Measurements from ENCODE around the gene ARHGAP4. TPM values are rescaled to one million over a fixed set of nuclear protein-coding genes. Genes with fewer than 3 reads are reported as not detected.

ARHGAP4 gene
- total and polyA plus RNA-seq, 4 donors = 14.9 to 26.5 (median 23.2) TPM

GRCh38 chrX:153947009-153947769, 21.1 kb upstream of the ARHGAP4 start:
- DNase-seq (ENCODE audit: low read depth in 4 of 6, low spot score in 6 of 6) = peak in 2 of 6 donors; percentile 78 to 81
- WGBS (ENCODE audit: insufficient coverage) = 52% methylated on average over 9 of the region's 19 CpGs
- peaks cover 50% of the 10 kb centered on the region for H3K4me1 ChIP-seq (ENCODE audit: control insufficient read depth, insufficient read depth, low read length)
- H3K36me3 ChIP-seq (ENCODE audit: control insufficient read depth, insufficient read depth, low read length) = peaks cover 60% of the 10 kb centered on the region
- H3K9me3 ChIP-seq (ENCODE audit: control insufficient read depth, insufficient read depth, low read length) = no peaks in the 10 kb centered on the region
- peak overlapping the region; percentile 19 for H3K27ac ChIP-seq (ENCODE audit: low read depth, low read length)
- no peaks in the 10 kb centered on the region for H3K27me3 ChIP-seq (ENCODE audit: control insufficient read depth, insufficient read depth, low read length)
- H3K4me3 ChIP-seq (ENCODE audit: low read depth, low read length) = no peak overlapping the region

- H3K4me1 ChIP-seq (ENCODE audit: control insufficient read depth, insufficient read depth, low read length) = peaks cover 50% of the 10 kb centered on the region
- WGBS (ENCODE audit: insufficient coverage) = 95% methylated on average over 15 of the region's 24 CpGs
- DNase-seq (ENCODE audit: low read depth in 4 of 6, low spot score in 6 of 6) = no peak
- H3K9me3 ChIP-seq (ENCODE audit: control insufficient read depth, insufficient read depth, low read length) = no peaks in the 10 kb centered on the region
- no peaks in the 10 kb centered on the region for H3K27me3 ChIP-seq (ENCODE audit: control insufficient read depth, insufficient read depth, low read length)
- H3K36me3 ChIP-seq (ENCODE audit: control insufficient read depth, insufficient read depth, low read length) = peaks cover 51% of the 10 kb centered on the region
- H3K4me3 ChIP-seq (ENCODE audit: low read depth, low read length) = no peak overlapping the region
- no peak overlapping the region for H3K27ac ChIP-seq (ENCODE audit: low read depth, low read length)
These were observed 20.2 kb upstream of the ARHGAP4 start for GRCh38 chrX:153945956-153946943.

DNA sequence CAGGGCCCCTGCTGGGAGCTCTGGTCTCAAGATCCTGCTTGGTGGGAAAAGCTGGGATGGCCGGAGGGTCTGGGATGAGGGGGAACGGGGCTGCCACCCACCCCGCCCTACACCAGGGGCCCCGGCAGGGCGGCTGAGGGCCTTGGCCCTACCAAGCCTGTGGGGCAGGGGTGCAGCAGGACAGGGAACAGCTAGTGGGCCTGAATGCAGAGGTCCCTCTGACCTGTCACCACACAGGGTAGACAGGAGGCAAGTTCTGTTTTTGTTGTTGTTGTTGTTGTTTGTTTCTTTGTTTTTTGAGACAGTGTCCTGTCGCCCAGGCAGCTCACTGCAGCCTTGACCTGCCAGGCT, 18.7 kb upstream of the ARHGAP4 start:
- Histone ChIP-seq H3K9me3 (ENCODE audit: control insufficient read depth, insufficient read depth, low read length) (no peaks in the 10 kb centered on the region), H3K27me3 (ENCODE audit: control insufficient read depth, insufficient read depth, low read length) (no peaks in the 10 kb centered on the region), H3K4me3 (ENCODE audit: low read depth, low read length) (peak overlapping the region; percentile 36), H3K4me1 (ENCODE audit: control insufficient read depth, insufficient read depth, low read length) (peaks cover 42% of the 10 kb centered on the region), H3K27ac (ENCODE audit: low read depth, low read length) (no peak overlapping the region), H3K36me3 (ENCODE audit: control insufficient read depth, insufficient read depth, low read length) (peaks cover 38% of the 10 kb centered on the region)
- WGBS (ENCODE audit: insufficient coverage) = 58% methylated on average over 5 of the region's 6 CpGs
- no peak for DNase-seq (ENCODE audit: low read depth in 4 of 6, low spot score in 6 of 6)

DNA sequence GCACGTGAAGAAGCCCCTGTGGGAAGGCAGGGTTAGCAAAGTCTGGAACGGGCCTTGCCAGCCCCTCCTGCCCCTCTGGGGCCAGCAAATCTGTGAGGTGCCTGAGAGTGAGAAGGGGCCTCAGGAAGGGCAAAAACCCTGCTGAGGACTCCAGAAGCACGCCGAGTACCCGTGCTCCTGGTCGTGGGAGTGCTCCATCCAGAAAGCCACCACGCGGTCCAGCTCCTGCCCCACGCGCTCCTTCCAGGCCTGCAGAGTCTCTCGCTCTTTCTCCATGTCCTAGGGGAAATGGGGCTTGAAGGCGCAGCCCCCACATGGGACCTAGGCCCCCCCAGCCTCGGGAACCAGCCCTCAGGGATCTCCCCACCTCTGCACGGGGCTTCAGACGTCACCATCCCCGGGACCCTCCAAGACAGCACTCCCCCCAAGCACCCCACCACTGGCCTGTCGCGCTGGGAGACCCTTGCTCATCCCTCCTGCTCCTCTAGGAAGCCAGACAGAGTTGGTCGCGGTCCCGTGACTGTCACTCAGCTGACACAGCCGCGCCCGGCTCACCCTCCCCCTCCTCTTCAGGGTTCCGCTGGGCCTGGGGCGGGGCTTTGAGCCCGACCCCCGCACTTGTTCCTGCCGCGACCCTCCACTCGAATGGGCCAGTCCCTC, 18.2 kb upstream of the ARHGAP4 start, which contains the start of gene RENBP:
TSS of gene RENBP (minus strand) at position 504 of the 660 bp plus-strand sequence. CDS start at position 471, 33 bp downstream.
- Histone ChIP-seq H3K9me3 (ENCODE audit: control insufficient read depth, insufficient read depth, low read length) (no peaks in the 10 kb centered on the region), H3K36me3 (ENCODE audit: control insufficient read depth, insufficient read depth, low read length) (peaks cover 34% of the 10 kb centered on the region), H3K4me3 (ENCODE audit: low read depth, low read length) (peak within 1 kb of the TSS; percentile 36), H3K4me1 (ENCODE audit: control insufficient read depth, insufficient read depth, low read length) (peaks cover 37% of the 10 kb centered on the region), H3K27me3 (ENCODE audit: control insufficient read depth, insufficient read depth, low read length) (no peaks in the 10 kb centered on the region), H3K27ac (ENCODE audit: low read depth, low read length) (no peak within 1 kb of the TSS)
- peak in 2 of 6 donors; percentile 43 to 54 for DNase-seq (ENCODE audit: low read depth in 4 of 6, low spot score in 6 of 6)
- 41% methylated on average over 26 of the region's 31 CpGs for WGBS (ENCODE audit: insufficient coverage)

DNA sequence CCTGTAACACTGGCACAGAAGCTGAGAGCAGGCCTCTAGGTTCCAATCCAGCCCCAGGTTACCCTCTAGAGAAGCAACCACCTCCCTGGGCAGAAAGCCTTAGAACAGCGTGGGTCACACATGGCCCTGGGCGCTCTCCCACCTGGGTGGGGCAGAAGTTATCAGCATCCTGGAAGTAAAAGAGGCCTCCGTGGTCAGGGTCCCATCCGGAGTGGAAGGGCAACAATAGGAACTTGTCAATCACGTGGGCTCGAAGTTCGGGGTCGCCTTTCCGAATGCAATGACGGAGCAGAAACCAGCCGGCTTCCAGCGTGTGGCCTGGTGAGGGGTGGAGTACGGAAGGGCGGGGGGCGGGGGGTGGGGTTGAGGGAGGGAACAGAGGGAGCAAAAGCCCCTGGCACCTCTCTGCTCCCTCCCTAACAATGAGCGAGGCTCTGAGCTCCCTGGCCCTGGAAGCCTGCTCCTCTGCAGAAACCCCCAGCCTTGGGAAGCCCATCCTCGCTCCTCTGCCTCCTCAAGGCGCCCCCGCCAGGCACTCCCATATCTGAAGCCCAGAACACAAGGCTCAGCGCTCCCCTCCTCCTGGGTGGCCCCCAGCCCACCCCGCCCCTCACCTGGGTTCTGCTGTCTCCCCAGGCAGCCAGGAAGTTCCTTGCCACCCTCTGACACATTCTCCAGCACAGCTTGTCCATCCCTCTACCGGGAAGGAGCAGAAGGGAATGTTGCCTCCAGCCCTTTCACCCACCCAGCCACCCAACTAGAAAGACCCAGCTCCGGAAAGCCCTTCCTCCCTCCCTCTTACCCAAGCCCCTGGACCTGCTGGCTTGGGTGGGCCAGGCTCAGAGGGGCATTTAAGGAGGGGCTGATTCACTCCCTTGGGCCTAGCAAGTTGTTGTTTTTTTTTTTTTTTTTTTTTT, 15.5 kb upstream of the ARHGAP4 start:
- WGBS (ENCODE audit: insufficient coverage) = 42% methylated on average over 11 of the region's 23 CpGs
- peaks cover 14% of the 10 kb centered on the region for H3K36me3 ChIP-seq (ENCODE audit: control insufficient read depth, insufficient read depth, low read length)
- no peaks in the 10 kb centered on the region for H3K27me3 ChIP-seq (ENCODE audit: control insufficient read depth, insufficient read depth, low read length)

GRCh38 chrX:153939573-153939972, 13.5 kb upstream of the ARHGAP4 start:
- Histone ChIP-seq H3K4me3 (ENCODE audit: low read depth, low read length) (no peak overlapping the region), H3K36me3 (ENCODE audit: control insufficient read depth, insufficient read depth, low read length) (peaks cover 9% of the 10 kb centered on the region), H3K27ac (ENCODE audit: low read depth, low read length) (no peak overlapping the region), H3K4me1 (ENCODE audit: control insufficient read depth, insufficient read depth, low read length) (peaks cover 23% of the 10 kb centered on the region), H3K27me3 (ENCODE audit: control insufficient read depth, insufficient read depth, low read length) (no peaks in the 10 kb centered on the region), H3K9me3 (ENCODE audit: control insufficient read depth, insufficient read depth, low read length) (no peaks in the 10 kb centered on the region)
- WGBS (ENCODE audit: insufficient coverage) = 44% methylated on average over 7 of the region's 7 CpGs
- no peak for DNase-seq (ENCODE audit: low read depth in 4 of 6, low spot score in 6 of 6)

More for the DNA sequence above, 15.5 kb upstream of the ARHGAP4 start:
- Histone ChIP-seq H3K9me3 (ENCODE audit: control insufficient read depth, insufficient read depth, low read length) (no peaks in the 10 kb centered on the region), H3K4me1 (ENCODE audit: control insufficient read depth, insufficient read depth, low read length) (peaks cover 21% of the 10 kb centered on the region), H3K27ac (ENCODE audit: low read depth, low read length) (no peak overlapping the region), H3K4me3 (ENCODE audit: low read depth, low read length) (no peak overlapping the region)
- DNase-seq (ENCODE audit: low read depth in 4 of 6, low spot score in 6 of 6) = no peak

- H3K4me3 ChIP-seq (ENCODE audit: low read depth, low read length) = no peak overlapping the region
- H3K27ac ChIP-seq (ENCODE audit: low read depth, low read length) = no peak overlapping the region
- no peaks in the 10 kb centered on the region for H3K9me3 ChIP-seq (ENCODE audit: control insufficient read depth, insufficient read depth, low read length)
- peaks cover 9% of the 10 kb centered on the region for H3K36me3 ChIP-seq (ENCODE audit: control insufficient read depth, insufficient read depth, low read length)
- H3K27me3 ChIP-seq (ENCODE audit: control insufficient read depth, insufficient read depth, low read length) = no peaks in the 10 kb centered on the region
- WGBS (ENCODE audit: insufficient coverage) = 81% methylated on average over 8 of the region's 10 CpGs
- H3K4me1 ChIP-seq (ENCODE audit: control insufficient read depth, insufficient read depth, low read length) = peaks cover 22% of the 10 kb centered on the region
- DNase-seq (ENCODE audit: low read depth in 4 of 6, low spot score in 6 of 6) = no peak
These were observed 12.2 kb upstream of the ARHGAP4 start for GRCh38 chrX:153938226-153938786.

DNA sequence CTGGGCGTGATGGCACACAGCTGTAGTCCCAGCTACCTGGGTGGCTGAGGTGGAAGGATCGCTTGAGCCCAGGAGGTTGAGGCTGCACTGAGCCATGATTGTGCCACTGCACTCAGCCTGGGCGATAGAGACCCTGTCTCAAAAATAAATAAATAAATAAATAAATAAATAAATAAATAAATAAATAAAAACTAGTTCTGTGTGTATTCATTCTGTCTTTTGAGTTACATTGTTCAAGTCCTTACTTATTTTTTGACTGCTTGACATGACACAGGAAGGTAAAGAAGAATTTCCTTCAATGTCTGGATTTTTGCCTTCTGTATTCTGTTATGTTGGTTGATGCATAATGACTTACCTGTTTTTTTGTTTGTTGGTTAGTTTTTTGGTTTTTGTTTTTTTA, 11.0 kb upstream of the ARHGAP4 start:
- DNase-seq (ENCODE audit: low read depth in 4 of 6, low spot score in 6 of 6) = no peak
- Histone ChIP-seq H3K27me3 (ENCODE audit: control insufficient read depth, insufficient read depth, low read length) (peaks cover 2% of the 10 kb centered on the region), H3K4me3 (ENCODE audit: low read depth, low read length) (no peak overlapping the region), H3K36me3 (ENCODE audit: control insufficient read depth, insufficient read depth, low read length) (peaks cover 11% of the 10 kb centered on the region), H3K9me3 (ENCODE audit: control insufficient read depth, insufficient read depth, low read length) (no peaks in the 10 kb centered on the region), H3K27ac (ENCODE audit: low read depth, low read length) (no peak overlapping the region), H3K4me1 (ENCODE audit: control insufficient read depth, insufficient read depth, low read length) (peaks cover 14% of the 10 kb centered on the region)
- WGBS (ENCODE audit: insufficient coverage) = no CpG with 5 or more reads among the region's 3 CpGs

Measured in spinal cord (tissue), 10 donors.